HCT116 (cell line): ENCODE measurements around the gene DIAPH3. TPM values are rescaled to one million over a fixed set of nuclear protein-coding genes. Genes with fewer than 3 reads are reported as not detected.
"Not testable (repeated sequence)": the region's sequence is repeated elsewhere in the genome, so short reads cannot be mapped to it uniquely, and the experiment has no call there.

ENCODE experiments used
- ATAC-seq: fragments of 200-7000 bp; cut with Tn5 transposase; 2 replicates; pipeline ENCODE4 v1.9.1; 2020; ENCODE audit warnings: mild to moderate bottlenecking, moderate library complexity
- BruUV-seq: library from RNA; stranded (reverse); fragments of 400-500 nt; replicated peaks from 2 replicates; lab custom pipeline; 2021; lab: Mats Ljungman, UMichigan
- CTCF ChIA-PET: fragments of 300-600 bp; sonication (Branson Sonifier 250); formaldehyde crosslinking; loops from one replicate; lab custom pipeline; 2021; ENCODE audit warnings: antibody characterized with exemption; lab: Charles Lee
- POLR2A ChIA-PET: fragments of 300-600, 350-600 bp; sonication (Branson Sonifier 250); formaldehyde crosslinking; loops from one replicate; lab custom pipeline; 2021; ENCODE audit warnings: antibody characterized with exemption; lab: Charles Lee
- RAD21 ChIA-PET, 2 experiments: fragments of 300-600 bp; sonication (Branson Sonifier 250); formaldehyde crosslinking; loops; one replicate each; lab custom pipeline; 2023; ENCODE audit warnings: low total read pairs in 2 of 2; ENCODE audit not compliant: uncharacterized antibody in 2 of 2, unreplicated experiment in 2 of 2, low non-redundant PET in 1 of 2; lab: Charles Lee
- DNase-seq: peaks from one replicate; pipeline ENCODE4 v3.0.0-alpha.2; 2010; ENCODE audit warnings: low read depth, low spot score
- H2AFZ ChIP-seq: fragments of 200-600 bp; shearing (Covaris generic), sonication (generic); 2 replicates; pipeline ENCODE4 v1.6.1; 2017; ENCODE audit warnings: low read depth, mixed run types, mixed read lengths, antibody characterized with exemption, low read length; ENCODE audit not compliant: poor library complexity, severe bottlenecking
- H3K27ac ChIP-seq: 2 replicates; pipeline ENCODE4 v1.5.1; 2012; ENCODE audit warnings: low read depth, low read length
- H3K27me3 ChIP-seq: fragments of 200-600 bp; sonication (generic); 2 replicates; pipeline ENCODE4 v1.6.1; 2016; ENCODE audit warnings: mixed run types, low read length, mixed read lengths; ENCODE audit not compliant: insufficient read depth
- H3K36me3 ChIP-seq, 2 experiments: fragments of 200-500 bp in 1 of 2; fragments of 200-600 bp in 1 of 2; sonication (Bioruptor generic) in 1 of 2; sonication (generic) in 1 of 2; 2 replicates each; pipeline versions ENCODE4 v1.5.1 to v1.6.1; 2014 to 2016; ENCODE audit warnings: low read length in 2 of 2, inconsistent platforms in 1 of 2, mixed read lengths in 1 of 2, mixed run types in 1 of 2; ENCODE audit not compliant: insufficient read depth in 2 of 2, control insufficient read depth in 1 of 2
- H3K4me1 ChIP-seq, 2 experiments: fragments of 200-600 bp in 1 of 2; sonication (generic) in 1 of 2; 2 replicates each; pipeline versions ENCODE4 v1.5.1 to v1.6.1; 2012 to 2017; ENCODE audit warnings: low read length in 2 of 2, inconsistent platforms in 1 of 2, mild to moderate bottlenecking in 1 of 2, mixed read lengths in 1 of 2, mixed run types in 1 of 2, moderate library complexity in 1 of 2; ENCODE audit not compliant: insufficient read depth in 2 of 2, control insufficient read depth in 1 of 2
- H3K4me2 ChIP-seq: fragments of 200-600 bp; sonication (generic); 2 replicates; pipeline ENCODE4 v1.6.1; 2017; ENCODE audit warnings: mixed run types, low read length, mixed read lengths
- H3K4me3 ChIP-seq, 2 experiments: fragments of 200-600 bp in 1 of 2; sonication (generic) in 1 of 2; replicated peaks in 1 of 2; 2 replicates each; pipeline ENCODE4 v1.5.1; 2011 to 2016; ENCODE audit warnings: low read length in 2 of 2, control low read depth in 1 of 2, low read depth in 1 of 2, mild to moderate bottlenecking in 1 of 2, mixed read lengths in 1 of 2, mixed run types in 1 of 2
- H3K79me2 ChIP-seq: fragments of 200-600 bp; sonication (generic); 2 replicates; pipeline ENCODE4 v1.6.1; 2017; ENCODE audit warnings: mild to moderate bottlenecking, mixed run types, low read length, moderate library complexity, mixed read lengths; ENCODE audit not compliant: insufficient read depth
- H3K9ac ChIP-seq: fragments of 200-600 bp; sonication (generic); 2 replicates; pipeline ENCODE4 v1.6.1; 2016; ENCODE audit warnings: low read length, mixed read lengths
- H3K9me2 ChIP-seq: fragments of 200-600 bp; sonication (generic), shearing (Covaris generic); 2 replicates; pipeline ENCODE4 v1.6.1; 2017; ENCODE audit warnings: mixed run types, mild to moderate bottlenecking, moderate library complexity; ENCODE audit not compliant: insufficient read depth
- H3K9me3 ChIP-seq, 2 experiments: fragments of 200-500 bp in 1 of 2; fragments of 200-600 bp in 1 of 2; sonication (Bioruptor generic) in 1 of 2; sonication (generic) in 1 of 2; 2 replicates each; pipeline ENCODE4 v1.6.1; 2014 to 2017; ENCODE audit warnings: low read length in 2 of 2, mixed read lengths in 2 of 2, inconsistent platforms in 1 of 2, low read depth in 1 of 2, mild to moderate bottlenecking in 1 of 2, mixed run types in 1 of 2, moderate library complexity in 1 of 2; ENCODE audit not compliant: control insufficient read depth in 1 of 2, insufficient read depth in 1 of 2
- H4K20me1 ChIP-seq: fragments of 200-600 bp; sonication (generic), shearing (Covaris generic); 2 replicates; pipeline ENCODE4 v1.6.1; 2017; ENCODE audit warnings: mixed run types, mild to moderate bottlenecking, moderate library complexity; ENCODE audit not compliant: insufficient read depth
- SP1 ChIP-seq: IDR thresholded peaks from 2 replicates; pipeline ENCODE4 v1.6.1; 2012; ENCODE audit warnings: low read depth
- YY1 ChIP-seq: IDR thresholded peaks from 2 replicates; pipeline ENCODE4 v1.6.1; 2011; ENCODE audit warnings: low read length, low read depth, moderate library complexity, mild to moderate bottlenecking; ENCODE audit not compliant: insufficient replicate concordance; ENCODE audit errors: extremely low read depth
- ZNF274 ChIP-seq: fragments of 200-500 bp; sonication (Bioruptor generic); IDR thresholded peaks from 2 replicates; pipeline ENCODE4 v1.6.1; 2014; ENCODE audit warnings: mild to moderate bottlenecking, low read depth, low read length, inconsistent platforms
- intact Hi-C: fragments of 100-400 bp; cut with micrococcal nuclease; formaldehyde crosslinking; loops from 2 replicates; pipeline ENCODE4 v1.10.0; 2022
- total RNA-seq: library from RNA; stranded (reverse); gene quantifications from one replicate; pipeline ENCODE4 v1.2.1, GENCODE V29; 2021; ENCODE audit not compliant: unreplicated experiment

The DIAPH3 gene
- total RNA-seq, 1 experiment from 2014 or later = 22.8 TPM

GRCh38 chr13:60043262-60043661 lies 120.5 kb downstream of the DIAPH3 start:
- CTCF ChIA-PET = no interaction called here
- Histone ChIP-seq H4K20me1 (no peaks in the 10 kb centered on the region; the same call in 1 of the 2 replicates), H3K9ac (no peak overlapping the region), H2AFZ (no peak overlapping the region), H3K9me3 (no peaks in the 10 kb centered on the region), H3K4me3 (no peak overlapping the region), H3K79me2 (peaks cover 6% of the 10 kb centered on the region; the same call in 1 of the 2 replicates), H3K4me2 (no peak overlapping the region), H3K27me3 (no peaks in the 10 kb centered on the region), H3K9me2 (no peaks in the 10 kb centered on the region), H3K27ac (no peak overlapping the region), H3K36me3 (no peaks in the 10 kb centered on the region), H3K4me1 (no peaks in the 10 kb centered on the region)
- DNase-seq (no peak), ATAC-seq (no peak)
- TF ChIP-seq ZNF274 (no peak), SP1 (no peak), YY1 (no peak)
- RAD21 ChIA-PET = no interaction called here
- intact Hi-C loops = no loop called here
- POLR2A ChIA-PET = no interaction called here
- BruUV-seq = no TSS peak

- BruUV-seq, POLR2A ChIA-PET, CTCF ChIA-PET: not testable (repeated sequence)
Observed at GRCh38 chr13:60040668-60041067, 123.1 kb downstream of the DIAPH3 start.

More at GRCh38 chr13:60040668-60041067, 123.1 kb downstream of the DIAPH3 start:
- H3K27me3 ChIP-seq, H3K9ac ChIP-seq, H2AFZ ChIP-seq, H3K4me3 ChIP-seq, H3K36me3 ChIP-seq, ATAC-seq, H3K79me2 ChIP-seq, H3K4me2 ChIP-seq, H3K27ac ChIP-seq, H3K9me3 ChIP-seq, H3K9me2 ChIP-seq, H3K4me1 ChIP-seq, DNase-seq, RAD21 ChIA-PET, H4K20me1 ChIP-seq, intact Hi-C loops: not testable (repeated sequence)
